ENCODE data around the gene SORCS3.
A peak's percentile ranks its signal among the peaks of the same experiment; 100 is the strongest.

The SORCS3 gene

DNA sequence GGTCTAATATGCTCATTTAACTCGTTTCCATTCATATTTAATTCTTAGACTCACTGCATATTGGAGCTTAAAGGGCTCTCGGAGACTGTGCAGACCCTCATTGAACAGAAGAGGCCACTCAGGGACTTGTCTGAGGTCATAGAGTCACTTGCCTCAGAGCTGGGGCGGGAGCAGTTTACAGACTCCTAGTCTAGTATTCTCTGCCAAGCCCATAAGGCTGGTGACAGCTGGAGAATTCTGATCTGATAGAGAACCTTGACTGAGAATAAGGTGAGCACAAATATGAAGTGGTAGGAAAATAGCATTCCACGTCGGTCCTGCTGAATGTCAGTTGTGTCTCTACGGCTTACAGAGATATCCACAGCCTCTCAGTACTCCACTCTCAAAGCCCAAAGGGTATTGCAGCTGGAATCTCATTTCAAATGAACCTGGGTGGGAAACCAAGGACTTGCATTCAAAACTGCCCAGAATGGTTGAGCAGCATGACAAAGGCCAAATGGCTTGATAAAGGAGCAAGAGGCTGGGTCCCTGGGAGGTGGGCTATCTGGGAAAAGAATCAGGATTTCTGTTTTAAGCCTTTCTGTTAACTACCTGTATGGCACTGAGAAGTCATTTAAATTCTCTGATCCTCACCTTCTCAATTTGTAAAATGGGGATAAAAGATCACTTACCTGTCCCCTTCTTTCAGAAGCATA is 283.2 kb downstream of the SORCS3 start:
- no peak for DNase-seq

DNA sequence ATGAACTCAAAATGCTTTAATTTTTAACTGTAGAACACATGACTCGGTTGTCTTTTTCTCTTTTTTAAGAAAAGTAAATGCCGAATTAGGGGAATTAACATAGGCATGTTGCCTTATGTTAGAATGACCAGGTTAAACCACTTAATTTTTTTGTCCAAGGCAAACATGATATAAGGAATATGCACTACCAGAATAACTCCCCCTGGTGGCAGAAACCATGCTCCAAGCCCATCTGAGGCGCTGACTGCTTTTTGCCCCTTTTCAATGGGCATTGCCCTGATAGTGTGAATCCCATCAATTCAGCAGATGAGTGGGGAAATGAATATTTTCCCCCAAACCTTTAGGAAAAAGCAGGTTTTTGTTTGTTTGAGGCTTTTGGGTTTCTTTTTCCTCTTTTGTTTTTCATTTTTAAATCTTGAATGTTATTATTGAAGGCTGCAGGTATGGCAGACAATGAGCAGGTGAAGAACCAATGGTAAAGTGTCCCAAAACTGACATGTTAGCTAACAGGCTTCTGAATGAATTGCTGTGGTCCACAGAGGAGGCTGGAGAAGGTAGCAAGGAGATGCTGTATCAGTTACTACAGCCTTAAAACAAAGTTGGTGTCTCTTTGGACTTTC is 284.3 kb downstream of the SORCS3 start:
- peak; percentile 57 for DNase-seq

DNA sequence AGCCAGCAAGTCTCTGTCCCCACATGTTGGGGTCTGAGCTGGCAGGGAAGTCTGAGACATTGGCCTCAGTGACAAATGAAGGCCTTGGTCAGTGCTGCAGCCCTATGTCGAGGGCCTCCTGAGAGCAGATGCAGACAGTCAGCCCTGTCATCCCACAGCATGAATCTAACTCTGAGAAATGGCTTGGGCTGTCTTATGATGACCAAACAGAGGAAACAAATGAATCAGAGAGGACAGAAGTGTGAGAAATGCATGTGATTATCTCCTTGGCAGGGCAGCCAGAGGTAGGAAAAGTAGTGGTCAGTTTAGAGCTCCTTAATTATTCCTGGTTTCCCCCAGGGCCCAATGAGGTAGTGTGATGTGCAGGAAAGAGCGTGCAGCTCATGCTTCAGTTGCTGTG is 287.6 kb downstream of the SORCS3 start:
- DNase-seq, result no peak

DNA sequence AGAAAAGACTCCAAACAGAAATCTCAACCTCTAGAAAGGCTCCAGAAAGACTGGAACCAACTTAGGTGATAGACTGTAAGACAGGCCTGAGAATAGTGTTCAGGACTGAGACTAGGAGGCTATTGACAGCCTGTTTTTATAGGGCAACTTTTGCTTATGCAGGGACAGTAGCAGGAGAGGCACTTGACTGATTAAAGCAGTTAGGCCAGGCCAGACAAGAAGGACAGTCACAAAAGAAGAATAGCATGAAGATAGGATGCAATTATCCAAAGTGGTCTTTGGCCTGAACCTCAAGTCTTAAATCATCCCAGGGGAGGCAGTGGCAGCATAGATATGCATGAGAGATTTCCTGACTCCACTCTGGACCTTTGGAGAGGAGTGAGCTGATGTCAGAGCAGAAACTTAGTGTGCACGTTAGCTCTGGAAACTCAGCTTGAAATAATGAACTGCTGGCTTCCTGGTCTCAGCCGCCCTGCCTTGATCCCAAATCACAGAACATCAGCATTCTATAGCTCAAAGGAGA is 290.6 kb downstream of the SORCS3 start:
- DNase-seq, result no peak

DNA sequence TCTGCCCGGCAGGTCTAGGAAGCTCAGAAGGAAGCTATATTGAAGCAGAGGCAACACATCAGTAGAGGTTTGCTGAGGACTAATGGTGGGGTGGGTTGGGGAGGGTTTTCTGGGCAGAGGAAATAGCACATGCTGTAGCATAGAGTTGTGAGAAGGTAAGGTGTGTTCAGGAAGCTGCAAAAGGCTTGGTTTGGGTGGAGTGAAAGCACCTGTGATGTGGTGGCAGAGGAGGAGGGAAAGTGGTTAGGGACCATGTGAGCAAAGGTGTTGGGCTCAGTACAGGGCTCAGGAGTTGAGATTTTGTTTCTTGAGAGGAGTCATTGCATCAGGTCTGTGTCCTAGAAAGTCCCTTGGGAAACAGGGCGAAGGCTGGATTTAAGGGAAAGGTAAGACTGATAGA is 294.6 kb downstream of the SORCS3 start:
- no peak for DNase-seq

DNA sequence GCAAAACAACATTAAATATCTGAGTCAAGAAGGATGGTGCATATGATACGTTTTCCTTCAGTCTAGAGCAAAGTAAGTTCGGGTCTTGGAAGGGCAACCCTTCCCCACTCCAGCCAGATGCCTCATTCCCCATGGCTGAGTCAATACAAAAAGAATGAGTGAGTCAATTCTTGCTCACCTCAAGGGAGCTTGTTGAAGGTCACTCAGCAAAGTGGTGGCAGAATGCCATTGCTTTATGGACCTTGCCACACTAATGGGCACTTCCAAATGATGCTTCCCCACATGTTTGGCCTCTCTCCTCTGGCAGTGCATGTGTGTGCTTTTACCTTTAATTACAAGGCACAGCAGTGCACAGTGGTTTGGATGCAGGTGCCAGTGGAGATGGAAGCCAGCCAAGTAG is 296.5 kb downstream of the SORCS3 start:
- no peak for DNase-seq

DNA sequence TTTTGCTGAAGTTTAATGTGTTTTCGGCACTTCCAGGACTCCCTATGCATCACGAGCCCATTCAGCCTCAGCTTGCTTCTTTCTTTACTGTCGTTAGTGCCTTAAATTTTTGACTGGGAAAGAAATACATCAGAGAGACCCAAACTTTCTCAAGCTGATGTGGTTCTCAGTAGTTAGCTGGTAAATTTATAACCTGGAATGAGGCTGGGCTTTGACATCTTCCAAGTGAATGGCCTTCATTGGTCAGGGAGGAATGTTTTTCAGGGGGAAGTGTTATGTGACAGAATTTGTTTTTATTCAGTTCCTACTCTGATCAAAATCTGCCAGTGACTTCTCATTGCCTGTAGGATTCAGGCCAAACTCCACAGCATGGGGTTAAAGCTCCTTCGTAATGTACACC is 296.9 kb downstream of the SORCS3 start:
- DNase-seq, result no peak

DNA sequence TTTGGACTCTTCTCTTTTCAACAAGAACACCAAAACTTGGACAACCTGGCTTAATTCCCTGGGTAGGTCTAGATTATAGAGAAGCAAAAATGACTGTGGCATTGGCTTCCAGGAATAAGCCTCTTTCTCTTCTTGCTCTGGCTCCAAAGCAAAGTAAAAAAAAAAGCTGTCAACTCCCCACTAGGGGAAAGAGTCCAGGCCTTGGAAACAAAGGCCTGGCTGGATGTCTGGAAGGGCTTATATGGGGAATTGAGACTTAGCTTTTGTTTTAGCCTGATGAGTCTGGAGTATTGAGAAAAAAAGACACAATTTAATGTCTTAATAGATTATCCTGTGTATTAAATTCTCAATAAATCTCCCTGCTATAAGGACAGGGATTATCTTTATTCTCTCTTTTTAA is 300.6 kb downstream of the SORCS3 start:
- DNase-seq, result no peak

DNA sequence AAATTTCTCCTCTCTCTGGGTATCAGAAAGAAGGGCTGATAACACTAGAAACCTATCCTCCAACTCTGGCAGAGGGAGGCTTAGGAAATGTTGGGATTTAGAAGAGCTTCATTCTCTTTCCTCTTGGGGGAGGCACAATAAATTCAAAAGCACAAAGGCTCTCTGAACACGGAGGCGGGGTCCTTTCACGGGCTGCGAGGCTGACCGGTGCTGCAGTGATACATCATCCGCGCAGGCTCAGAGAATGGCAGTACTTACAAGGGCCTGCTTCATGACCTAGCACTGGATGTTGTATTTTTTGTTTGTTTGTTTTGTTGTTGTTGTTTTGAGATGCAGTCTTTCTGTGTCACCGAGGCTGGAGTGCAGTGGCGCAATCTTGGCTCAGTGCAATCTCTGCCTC is 306.2 kb downstream of the SORCS3 start:
- DNase-seq, result no peak

DNA sequence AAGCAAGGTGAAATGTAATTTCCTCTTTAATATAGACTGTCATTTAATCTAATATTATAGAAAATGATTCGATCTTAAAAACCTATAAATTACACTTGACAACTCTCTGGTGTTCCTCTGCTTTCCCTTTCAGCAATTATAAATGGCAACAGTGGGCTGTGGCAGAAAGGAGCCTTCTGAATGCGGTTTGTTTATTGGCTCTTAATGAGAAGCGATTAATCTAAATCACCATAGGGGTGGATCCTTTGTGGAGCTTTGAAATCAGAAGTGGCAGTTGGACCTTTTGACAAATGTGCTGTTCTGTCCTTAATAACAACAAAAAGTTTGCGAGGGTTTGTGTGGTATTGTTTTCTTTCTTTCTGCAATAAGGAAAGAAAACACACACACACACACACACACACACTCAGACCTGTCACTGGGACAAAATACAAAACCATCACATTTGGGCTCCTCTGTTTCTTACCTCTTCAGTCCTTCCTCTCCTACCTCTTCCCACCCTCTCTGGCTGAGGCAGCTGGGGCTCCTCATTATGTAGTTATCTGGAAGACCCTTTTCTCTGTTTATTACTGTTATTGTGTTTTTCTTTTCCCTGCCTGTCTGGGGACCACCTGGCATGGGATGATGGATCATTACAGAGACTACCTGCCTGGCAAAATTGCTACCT is 316.2 kb downstream of the SORCS3 start:
- DNase-seq, result no peak

DNA sequence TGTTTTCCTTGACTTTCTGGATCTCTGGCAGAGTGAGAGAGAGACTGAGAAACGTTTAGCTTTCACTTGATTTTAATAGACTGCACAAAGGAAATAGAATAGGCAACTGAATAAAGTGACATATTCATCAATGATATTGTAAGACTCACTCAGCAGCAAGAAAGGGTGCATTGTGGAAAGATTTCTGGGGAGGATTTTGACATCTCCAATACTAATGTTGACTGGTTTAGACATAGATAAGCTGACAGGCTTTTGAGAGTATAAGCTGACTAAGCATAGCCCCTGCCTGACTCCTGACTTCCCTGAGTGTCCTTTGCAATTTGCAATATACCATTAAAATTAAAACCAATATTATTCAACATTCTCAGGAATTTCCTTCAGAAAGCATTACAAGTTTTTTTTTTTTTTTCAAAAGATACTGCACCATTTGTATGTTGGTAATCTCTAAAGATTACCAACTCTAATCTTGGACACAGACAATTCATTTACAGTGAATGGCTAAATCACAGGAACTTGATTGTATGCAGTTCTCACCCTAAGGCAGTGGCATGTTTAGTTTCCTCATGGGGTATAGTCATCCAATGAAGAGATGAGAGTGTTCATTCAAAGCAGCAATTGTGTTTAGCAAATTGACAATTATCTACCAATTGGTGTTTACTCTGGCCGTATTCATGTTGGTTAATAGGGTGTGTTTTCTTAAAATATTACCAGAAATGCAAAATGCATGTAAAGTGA is 325.6 kb downstream of the SORCS3 start:
- DNase-seq, result no peak

DNA sequence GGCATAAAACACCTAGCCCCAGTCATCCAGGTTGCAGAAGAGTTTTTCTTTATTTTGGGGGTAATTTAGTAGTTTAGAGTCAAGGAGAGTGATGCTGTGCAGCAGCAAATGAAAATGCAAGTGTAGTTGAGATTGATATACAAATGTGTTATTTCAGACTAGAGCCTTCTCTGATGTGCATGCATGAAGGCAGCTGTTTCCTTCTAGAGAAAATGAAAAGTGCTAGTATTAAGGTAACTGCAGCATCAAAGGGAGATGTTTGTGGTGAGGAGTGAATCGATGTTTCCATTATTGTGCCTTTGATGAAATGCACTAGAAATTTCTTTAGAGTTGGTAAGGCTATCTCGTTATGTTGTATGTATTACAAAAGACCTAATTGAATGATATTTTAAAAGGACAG is 339.3 kb downstream of the SORCS3 start:
- DNase-seq, result no peak

DNA sequence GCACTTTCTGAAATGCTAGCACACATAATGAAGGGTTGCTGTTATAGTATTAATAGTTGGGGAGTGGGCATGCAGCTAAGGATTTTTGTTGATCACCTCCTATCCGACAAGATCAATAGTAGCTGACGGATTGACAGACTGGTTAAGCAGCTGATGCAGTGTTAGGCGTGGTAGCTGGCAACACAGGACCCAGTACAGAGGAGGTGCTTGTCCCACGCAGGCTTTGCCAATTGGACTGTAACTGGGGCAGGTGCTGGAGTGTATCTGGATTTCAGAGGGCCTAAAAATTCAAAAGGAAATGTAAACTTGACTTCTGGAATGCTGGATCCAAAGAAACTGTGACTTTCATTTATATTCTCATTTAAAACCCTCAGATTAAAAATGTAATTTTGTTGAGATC is 340.9 kb downstream of the SORCS3 start:
- no peak for DNase-seq

DNA sequence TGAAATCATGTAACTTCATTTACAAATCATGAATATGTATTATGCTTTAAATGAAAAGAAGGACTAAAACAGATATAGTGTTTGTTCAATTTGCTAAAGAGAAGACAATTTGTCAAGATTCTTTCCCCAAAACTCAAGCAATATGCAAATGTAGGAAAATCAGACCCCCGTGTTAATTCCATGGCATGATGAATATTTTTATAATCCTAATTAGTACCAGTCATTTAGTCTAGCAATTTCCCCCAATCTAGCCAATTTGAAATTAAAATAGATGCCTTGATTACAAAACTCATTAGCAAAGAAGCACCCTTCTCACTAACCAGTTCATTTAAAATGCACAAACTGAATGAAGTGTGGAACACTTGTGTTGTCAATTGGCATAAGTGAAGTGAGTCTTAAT is 347.6 kb downstream of the SORCS3 start:
- no peak for DNase-seq

DNA sequence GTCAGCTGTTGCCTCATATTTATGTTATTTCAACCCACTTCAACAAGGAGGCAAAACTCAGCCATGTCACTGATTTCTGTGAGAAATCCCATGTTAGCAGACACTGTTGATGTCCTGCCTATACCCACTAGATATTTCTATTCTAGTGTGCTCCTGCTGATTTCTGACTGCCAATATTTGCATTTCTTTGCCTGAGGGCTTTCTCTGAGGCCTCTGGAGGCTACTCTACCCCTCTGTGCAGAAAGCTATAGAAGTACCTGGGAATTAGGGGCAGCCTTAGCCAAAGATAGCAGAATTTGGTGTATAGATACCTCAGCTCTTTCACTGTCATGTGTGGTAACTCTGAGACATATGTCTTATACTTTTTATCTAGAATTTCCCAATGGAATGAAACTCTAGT is 348.8 kb downstream of the SORCS3 start:
- no peak for DNase-seq

DNA sequence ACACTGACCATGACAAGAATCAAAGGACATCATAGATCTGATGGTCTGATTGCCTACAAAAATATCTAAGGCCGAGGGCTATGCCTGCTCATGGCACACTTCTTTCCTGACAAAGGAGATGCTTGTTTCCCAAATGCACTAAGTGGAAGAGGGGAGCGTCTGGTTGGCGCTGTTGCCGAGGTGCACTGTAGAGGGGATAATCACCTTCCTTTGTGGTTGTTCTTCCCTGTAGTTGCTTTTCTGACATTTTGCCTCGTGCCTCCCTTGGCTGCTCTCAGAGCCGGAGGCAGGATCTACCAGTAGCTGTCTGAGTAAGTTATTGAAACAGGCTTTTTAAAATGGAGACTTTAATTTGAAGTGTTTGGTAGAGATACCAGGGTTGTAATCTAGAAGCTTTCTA is 352.0 kb downstream of the SORCS3 start:
- DNase-seq, result no peak

DNA sequence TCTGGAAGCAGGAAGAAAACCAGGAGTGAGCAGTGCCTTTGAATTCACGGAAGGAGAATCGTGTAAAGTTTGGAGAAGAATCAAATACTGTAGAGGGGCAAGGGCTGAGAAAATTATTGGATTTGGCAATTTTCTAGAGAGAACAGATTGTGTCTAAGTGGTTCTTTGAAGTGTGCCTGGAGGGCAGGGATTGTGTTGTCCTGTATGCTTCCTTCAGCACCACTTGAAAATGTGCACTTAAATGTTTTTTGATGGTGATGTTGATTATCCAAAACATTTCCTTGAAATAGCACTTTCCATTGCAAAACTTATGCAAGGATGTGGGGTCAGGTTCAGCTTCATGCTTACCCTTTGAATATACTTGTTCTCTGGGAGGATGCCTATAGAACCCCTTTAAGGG is 360.2 kb downstream of the SORCS3 start:
- DNase-seq, result no peak

DNA sequence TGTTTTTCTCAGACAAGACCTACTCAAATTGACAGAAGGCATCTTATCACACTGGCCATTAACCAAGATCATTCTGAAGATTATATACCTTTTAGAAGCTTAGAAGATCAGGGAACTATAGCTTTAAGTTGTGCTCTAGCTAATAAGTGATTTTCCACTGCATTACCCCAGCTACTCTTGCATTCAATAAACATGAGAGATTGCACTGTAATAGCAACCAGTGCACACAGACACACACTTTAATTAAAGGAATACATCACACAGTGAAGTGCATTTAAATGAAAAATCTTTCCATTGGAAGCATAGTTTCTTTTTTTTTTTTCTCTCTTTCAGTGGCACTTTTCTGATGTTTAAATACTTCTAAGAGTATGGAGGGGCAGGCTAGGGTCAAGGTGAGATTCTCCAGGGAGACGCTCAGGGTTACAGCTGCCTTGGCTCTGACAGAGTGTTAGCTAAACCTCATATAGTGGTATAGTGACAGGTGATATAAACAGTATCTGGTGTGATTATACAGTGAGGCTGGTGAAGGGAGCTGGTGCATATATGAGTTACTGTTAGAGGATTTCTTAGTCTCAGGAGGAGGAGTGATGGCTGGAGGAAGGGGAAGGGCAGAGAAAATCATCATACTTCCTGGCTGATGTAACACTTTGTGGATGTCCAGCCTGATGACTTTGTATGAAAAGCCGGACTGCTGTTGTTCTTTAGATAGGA is 369.5 kb downstream of the SORCS3 start:
- DNase-seq, result no peak

DNA sequence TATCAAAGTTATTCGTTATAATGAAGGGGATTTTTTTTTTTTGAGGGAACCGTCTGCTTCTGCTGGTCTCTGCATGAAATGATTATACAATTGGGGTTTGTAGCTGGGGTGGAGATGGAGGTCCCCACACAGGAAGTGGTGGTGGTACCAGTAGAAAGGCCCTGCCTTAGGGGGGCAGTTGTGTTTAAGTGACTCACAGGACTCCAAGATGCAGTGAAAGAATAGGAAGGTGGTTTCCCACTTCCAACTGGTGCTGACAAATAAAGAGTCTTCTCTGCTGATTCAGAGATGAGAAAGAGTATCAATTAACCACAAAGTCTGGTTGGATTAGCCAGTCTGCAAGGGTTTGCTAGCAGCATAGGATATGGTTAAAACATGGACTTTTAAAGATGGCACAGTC is 376.0 kb downstream of the SORCS3 start:
- peak; percentile 24 for DNase-seq

DNA sequence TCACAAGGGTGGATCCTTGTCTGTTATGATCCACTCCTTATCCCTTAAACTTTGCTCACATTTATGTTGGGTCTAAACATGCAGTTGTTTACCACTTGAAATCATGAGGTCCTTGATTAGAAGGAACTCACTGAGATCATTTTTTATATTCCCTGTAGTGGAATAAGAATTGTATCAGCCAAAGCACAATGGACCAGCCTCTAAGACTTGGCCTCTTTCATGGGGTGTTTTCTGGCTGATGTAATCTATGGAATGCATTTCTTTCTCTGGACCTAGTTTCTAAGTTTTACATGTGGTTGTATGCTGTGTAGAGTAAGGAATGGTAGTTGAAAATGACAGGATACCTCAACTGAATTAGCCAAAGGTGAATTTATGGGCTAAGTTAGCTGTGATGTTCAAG is 376.6 kb downstream of the SORCS3 start:
- DNase-seq, result no peak

DNA sequence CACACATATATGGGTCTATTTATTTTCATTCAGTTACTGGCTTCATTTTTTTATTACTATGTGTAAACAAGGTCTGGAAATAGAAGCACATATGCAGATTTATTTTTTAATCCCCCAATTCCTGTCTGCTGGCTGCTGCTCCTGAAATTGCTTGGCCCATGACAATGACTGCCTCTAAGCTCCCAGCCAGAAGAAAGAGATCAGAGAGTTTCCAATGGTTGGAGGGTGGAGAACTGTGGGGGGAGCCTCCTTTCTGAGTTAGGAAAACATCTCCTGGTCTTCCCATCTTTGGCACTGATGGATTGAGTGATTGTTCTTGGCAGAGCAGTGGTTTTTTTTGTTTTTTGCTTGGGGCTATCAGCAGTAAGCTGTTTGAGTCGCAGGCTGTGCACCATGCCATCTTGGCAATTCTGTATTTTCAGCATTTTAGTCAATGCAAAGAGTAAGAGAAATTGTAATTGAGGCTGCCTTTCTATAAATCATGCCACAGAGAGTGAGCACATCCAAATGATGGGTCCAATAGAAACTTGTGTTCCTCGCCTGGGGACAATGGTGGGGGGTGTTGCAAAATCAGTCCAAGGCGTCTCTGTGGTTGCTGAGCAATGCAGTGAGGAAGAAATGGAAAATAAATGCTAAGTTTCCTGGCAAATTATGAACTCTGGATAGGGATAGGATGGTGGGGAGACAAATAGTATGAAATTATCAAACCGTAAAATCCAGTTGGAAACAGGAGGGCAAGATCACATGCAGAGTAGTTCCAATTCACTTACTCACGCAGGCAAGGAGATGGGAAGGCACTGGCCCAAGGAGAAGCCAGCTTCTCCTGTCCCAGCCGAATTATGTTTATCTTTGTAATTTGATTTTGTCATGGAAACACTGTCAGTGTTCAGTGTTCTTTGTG is 382.4 kb downstream of the SORCS3 start:
- no peak for DNase-seq

DNA sequence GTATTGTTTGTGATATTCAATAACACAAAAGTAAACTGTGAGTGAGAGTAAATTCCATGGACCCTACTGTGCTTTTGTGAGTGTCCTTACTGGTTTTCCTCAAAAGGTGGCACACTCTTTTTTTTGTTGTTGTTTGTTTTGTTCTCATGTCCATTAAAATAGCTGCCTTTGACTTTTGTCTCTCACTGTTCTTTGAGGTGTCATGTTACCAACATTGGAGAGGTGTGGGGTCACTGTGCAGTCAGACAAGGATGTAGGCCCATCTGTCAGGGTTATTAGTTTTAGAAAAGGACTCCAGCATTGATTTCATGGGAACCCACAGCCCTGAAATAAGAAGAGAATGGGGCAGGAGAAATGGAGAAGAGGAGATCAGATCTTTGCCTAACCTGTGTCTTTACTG is 383.1 kb downstream of the SORCS3 start:
- no peak for DNase-seq
